Activated CD8-positive, alpha-beta memory T cell treated with anti-CD3 and anti-CD28 coated beads for 36 hours (primary cell): ENCODE data around the gene ABCA7. TPM values are rescaled to one million over a fixed set of nuclear protein-coding genes. Genes with fewer than 3 reads are reported as not detected.

ENCODE experiments used
- CTCF ChIA-PET: fragments of 350-600 bp; sonication (Branson Sonifier 250); formaldehyde crosslinking; loops from one replicate; lab custom pipeline; 2021; ENCODE audit warnings: antibody characterized with exemption; lab: Charles Lee
- POLR2A ChIA-PET: fragments of 350-600 bp; sonication (Branson Sonifier 250); formaldehyde crosslinking; loops from one replicate; lab custom pipeline; 2021; ENCODE audit warnings: antibody characterized with exemption; lab: Charles Lee
- total RNA-seq, 2 experiments: library from RNA; stranded (reverse); gene quantifications; one replicate each; pipeline ENCODE4 v1.2.3, GENCODE V29; 2021

Gene ABCA7
- total RNA-seq, 2 experiments from 2014 or later: 16.1 to 17.2 TPM

GRCh38 chr19:1070931-1071791, 31.3 kb downstream of the ABCA7 start:
- POLR2A ChIA-PET: no interaction called here
- CTCF ChIA-PET: no interaction called here

GRCh38 chr19:1072371-1073015, 32.6 kb downstream of the ABCA7 start:
- ChIA-PET CTCF (interaction anchor here (0.8 to 2.0 kb wide), 2 partner anchors 16 to 121 kb away, joined by 3 to 6 read pairs; no protein-coding TSS in a partner anchor), POLR2A (interaction anchor here (1.1 kb wide), 1 partner anchor 11 kb away, joined by 3 read pairs; no protein-coding TSS in a partner anchor)

- ChIA-PET CTCF (interaction anchor here (1.2 to 2.0 kb wide), 2 partner anchors 15 to 310 kb away, joined by 3 to 6 read pairs; no protein-coding TSS in a partner anchor), POLR2A (interaction anchor here (0.9 to 2.4 kb wide), 2 partner anchors 15 to 193 kb away, joined by 5 to 6 read pairs; no protein-coding TSS in a partner anchor)
Observed at GRCh38 chr19:1073063-1073955, 33.4 kb downstream of the ABCA7 start.

- CTCF ChIA-PET: interaction anchor here (0.9 to 2.3 kb wide), 6 partner anchors 9 to 309 kb away, joined by 3 to 15 read pairs (median 4); no protein-coding TSS in a partner anchor
- POLR2A ChIA-PET: interaction anchor here (0.6 to 2.4 kb wide), 9 partner anchors 12 to 201 kb away, joined by 3 to 11 read pairs (median 4); partner anchors contain the start of genes ABCA7 and CIRBP
Observed at GRCh38 chr19:1073956-1074517, 34.1 kb downstream of the ABCA7 start.

- ChIA-PET CTCF (interaction anchor here (0.5 to 2.3 kb wide), 7 partner anchors 10 to 172 kb away, joined by 3 to 15 read pairs (median 4); no protein-coding TSS in a partner anchor), POLR2A (interaction anchor here (0.6 to 2.4 kb wide), 12 partner anchors 11 to 212 kb away, joined by 3 to 12 read pairs (median 6); partner anchors contain the start of genes ABCA7 and CIRBP)
Observed at GRCh38 chr19:1074544-1075283, 34.8 kb downstream of the ABCA7 start.

GRCh38 chr19:1076046-1076386, 36.1 kb downstream of the ABCA7 start:
- ChIA-PET CTCF (interaction anchor here (0.7 to 3.3 kb wide), 5 partner anchors 8 to 184 kb away, joined by 3 to 17 read pairs (median 5); partner anchors contain the start of gene ARHGAP45), POLR2A (interaction anchor here (0.7 to 2.9 kb wide), 6 partner anchors 8 to 47 kb away, joined by 5 to 23 read pairs (median 6); partner anchors contain the start of genes ABCA7 and ARHGAP45)

- ChIA-PET POLR2A (interaction anchor here (0.6 to 2.9 kb wide), 7 partner anchors 9 to 95 kb away, joined by 3 to 23 read pairs (median 6); partner anchors contain the start of gene ARHGAP45), CTCF (interaction anchor here (0.5 to 5.9 kb wide), 4 partner anchors 9 to 114 kb away, joined by 3 to 38 read pairs (median 10); partner anchors contain the start of gene ARHGAP45)
Observed at GRCh38 chr19:1076951-1077350, 37.0 kb downstream of the ABCA7 start.

- ChIA-PET POLR2A (interaction anchor here (0.6 to 2.7 kb wide), 7 partner anchors 11 to 134 kb away, joined by 3 to 21 read pairs (median 4); partner anchors contain the start of genes ARHGAP45 and RNU6-2), CTCF (interaction anchor here (0.7 to 5.9 kb wide), 5 partner anchors 10 to 164 kb away, joined by 3 to 38 read pairs (median 5); partner anchors contain the start of gene ARHGAP45)
Observed at GRCh38 chr19:1079566-1080111, 39.7 kb downstream of the ABCA7 start.

- CTCF ChIA-PET: interaction anchor here (0.8 to 5.9 kb wide), 8 partner anchors 9 to 163 kb away, joined by 3 to 38 read pairs (median 8); partner anchors contain the start of genes ABCA7 and ARHGAP45
- POLR2A ChIA-PET: interaction anchor here (0.7 to 2.7 kb wide), 6 partner anchors 10 to 59 kb away, joined by 3 to 21 read pairs (median 4); partner anchors contain the start of genes ARHGAP45, CNN2 and RNU6-2
Observed at GRCh38 chr19:1080360-1081161, 40.7 kb downstream of the ABCA7 start.

- ChIA-PET CTCF (interaction anchor here (0.8 to 5.9 kb wide), 8 partner anchors 8 to 159 kb away, joined by 3 to 38 read pairs (median 7); partner anchors contain the start of genes ABCA7 and ARHGAP45), POLR2A (interaction anchor here (0.7 to 2.7 kb wide), 2 partner anchors 14 to 56 kb away, joined by 3 to 21 read pairs; partner anchors contain the start of genes ARHGAP45 and CNN2)
Observed at GRCh38 chr19:1081301-1082164, 41.6 kb downstream of the ABCA7 start.

- ChIA-PET CTCF (interaction anchor here (1.2 to 5.9 kb wide), 5 partner anchors 7 to 55 kb away, joined by 4 to 38 read pairs (median 11); partner anchors contain the start of gene ARHGAP45), POLR2A (interaction anchor here (0.5 to 0.8 kb wide), 3 partner anchors 15 to 301 kb away, joined by 3 to 4 read pairs (median 3); partner anchors contain the start of gene ARHGAP45)
Observed at GRCh38 chr19:1082165-1082927, 42.4 kb downstream of the ABCA7 start.

GRCh38 chr19:1082928-1083816, 43.3 kb downstream of the ABCA7 start:
- CTCF ChIA-PET: interaction anchor here (1.2 to 5.9 kb wide), 6 partner anchors 6 to 56 kb away, joined by 4 to 38 read pairs (median 10); partner anchors contain the start of gene ARHGAP45
- POLR2A ChIA-PET: interaction anchor here (0.5 to 2.4 kb wide), 6 partner anchors 11 to 300 kb away, joined by 3 to 8 read pairs (median 4); partner anchors contain the start of gene ARHGAP45
